GM12891 (cell line): ENCODE results near the gene ZNF467.

Experiments used
- PAX5 ChIP-seq: IDR thresholded peaks from 2 replicates; pipeline ENCODE4 v1.6.1; 2011; ENCODE audit warnings: low read length, moderate library complexity, mild to moderate bottlenecking; ENCODE audit not compliant: insufficient read depth, severe bottlenecking
- POLR2A ChIP-seq: IDR thresholded peaks from 2 replicates; pipeline ENCODE4 v1.6.1; 2011; ENCODE audit warnings: low read depth, low read length, control low read depth
- POLR2AphosphoS5 ChIP-seq: IDR thresholded peaks from 2 replicates; pipeline ENCODE4 v1.6.1; 2011; ENCODE audit warnings: low read depth, low read length, control low read depth
- SPI1 ChIP-seq: IDR thresholded peaks from 2 replicates; pipeline ENCODE4 v1.6.1; 2011; ENCODE audit warnings: low read depth, low read length, control low read depth
- TAF1 ChIP-seq: IDR thresholded peaks from 2 replicates; pipeline ENCODE4 v1.6.1; 2011; ENCODE audit warnings: low read depth, low read length, control low read depth

DNA sequence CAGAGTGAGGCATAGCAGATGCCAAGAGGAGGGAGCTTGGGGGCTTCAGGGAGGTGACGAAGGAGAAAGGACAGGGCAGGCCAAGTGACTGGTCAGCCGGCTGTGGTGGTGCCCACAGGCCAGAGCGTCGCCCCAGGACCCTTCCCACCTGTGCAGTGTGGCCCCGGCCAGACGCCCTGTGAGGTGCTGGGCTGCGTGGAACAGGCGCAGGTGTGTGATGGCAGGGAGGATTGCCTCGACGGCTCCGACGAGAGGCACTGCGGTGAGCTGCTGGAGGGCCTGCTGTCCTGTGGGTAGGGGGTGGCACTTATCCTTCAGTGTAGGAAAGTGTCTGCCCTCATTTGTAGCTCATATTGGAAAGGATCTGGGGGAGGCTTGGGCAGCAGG, 26.8 kb upstream of the ZNF467 start:
- TF ChIP-seq POLR2AphosphoS5 = no peak
- TF ChIP-seq POLR2A = no peak
- no peak for TF ChIP-seq TAF1
- TF ChIP-seq SPI1 = no peak
- TF ChIP-seq PAX5 = no peak
